Naive thymus-derived CD4-positive, alpha-beta T cell (primary cell): ENCODE results near the gene ABCC3. TPM values are rescaled to one million over a fixed set of nuclear protein-coding genes. Genes with fewer than 3 reads are reported as not detected.

Source experiments
- ATAC-seq: fragments of 150-1000 bp; cut with Tn5 transposase; 2 replicates; pipeline ENCODE4 v1.10.0; 2021; ENCODE audit warnings: mild to moderate bottlenecking, moderate library complexity
- CTCF ChIA-PET: fragments of 350-600 bp; sonication (Branson Sonifier 250); formaldehyde crosslinking; loops from one replicate; lab custom pipeline; 2021; ENCODE audit warnings: antibody characterized with exemption; lab: Charles Lee
- POLR2A ChIA-PET: fragments of 350-600 bp; sonication (Branson Sonifier 250); formaldehyde crosslinking; loops from one replicate; lab custom pipeline; 2021; ENCODE audit warnings: antibody characterized with exemption, inconsistent platforms; lab: Charles Lee
- DNase-seq, 9 donors: peaks; one replicate each; pipeline versions ENCODE4 v3.0.0 to v3.0.0-alpha.2; 2020 to 2022; ENCODE audit warnings: mixed read lengths in 1 of 9
- H3K27ac ChIP-seq: one replicate; pipeline ENCODE4 v1.7.0; 2013; ENCODE audit warnings: mild to moderate bottlenecking, low read depth, low read length, moderate library complexity
- H3K27me3 ChIP-seq, 2 donors: one replicate each; pipeline ENCODE4 v1.7.0; 2013; ENCODE audit warnings: low read length in 2 of 2, mild to moderate bottlenecking in 2 of 2, moderate library complexity in 2 of 2; ENCODE audit not compliant: control insufficient read depth in 2 of 2, insufficient read depth in 2 of 2
- H3K36me3 ChIP-seq, 3 experiments: 1 replicate in 2 of 3; 2 replicates in 1 of 3; pipeline ENCODE4 v1.7.0; 2013; ENCODE audit warnings: low read length in 3 of 3, mild to moderate bottlenecking in 3 of 3, moderate library complexity in 1 of 3; ENCODE audit not compliant: insufficient read depth in 3 of 3, control insufficient read depth in 2 of 3
- H3K4me1 ChIP-seq, 2 donors: one replicate each; pipeline ENCODE4 v1.7.0; 2013; ENCODE audit warnings: low read length in 2 of 2, mild to moderate bottlenecking in 2 of 2, moderate library complexity in 1 of 2; ENCODE audit not compliant: control insufficient read depth in 2 of 2, insufficient read depth in 2 of 2
- H3K4me3 ChIP-seq: 2 replicates; pipeline ENCODE4 v1.7.0; 2013; ENCODE audit warnings: mild to moderate bottlenecking, low read length
- H3K9me3 ChIP-seq, 3 experiments: 1 replicate in 2 of 3; 2 replicates in 1 of 3; pipeline ENCODE4 v1.7.0; 2013; ENCODE audit warnings: low read length in 3 of 3; ENCODE audit not compliant: control insufficient read depth in 2 of 3
- H3K27ac Mint-ChIP-seq, 9 donors: one replicate each; pipeline ENCODE4 v1.8.0; 2020 to 2022; ENCODE audit warnings: mixed read lengths in 9 of 9, mild to moderate bottlenecking in 8 of 9, moderate library complexity in 5 of 9, inconsistent platforms in 2 of 9
- H3K27me3 Mint-ChIP-seq, 5 donors: one replicate each; pipeline ENCODE4 v1.8.0; 2021 to 2022; ENCODE audit warnings: mixed read lengths in 5 of 5, mild to moderate bottlenecking in 1 of 5
- H3K36me3 Mint-ChIP-seq, 5 donors: one replicate each; pipeline ENCODE4 v1.8.0; 2020 to 2022; ENCODE audit warnings: mixed read lengths in 5 of 5, mild to moderate bottlenecking in 3 of 5, inconsistent platforms in 1 of 5
- H3K4me1 Mint-ChIP-seq, 7 donors: one replicate each; pipeline ENCODE4 v1.8.0; 2020 to 2022; ENCODE audit warnings: mixed read lengths in 7 of 7, mild to moderate bottlenecking in 3 of 7, inconsistent platforms in 1 of 7
- H3K4me3 Mint-ChIP-seq, 10 donors: one replicate each; pipeline ENCODE4 v1.8.0; 2020 to 2022; ENCODE audit warnings: mild to moderate bottlenecking in 10 of 10, mixed read lengths in 10 of 10, moderate library complexity in 6 of 10, inconsistent platforms in 2 of 10
- H3K9me3 Mint-ChIP-seq, 11 donors: one replicate each; pipeline ENCODE4 v1.8.0; 2020 to 2022; ENCODE audit warnings: mixed read lengths in 11 of 11, mild to moderate bottlenecking in 4 of 11, inconsistent platforms in 1 of 11, moderate library complexity in 1 of 11
- intact Hi-C, 2 donors: fragments of 100-400 bp; cut with micrococcal nuclease; formaldehyde crosslinking; loops; one replicate each; pipeline ENCODE4 v1.15.1; 2023
- polyA plus RNA-seq, 2 donors: library from polyadenylated mRNA; unstranded; fragments of 300-500 nt; fragmentation: Illumina TruSeq; gene quantifications; one replicate each; pipeline ENCODE4 v1.2.3, GENCODE V29; 2021
- total RNA-seq, 6 experiments: library from RNA in 5 of 6; stranded (reverse) in 5 of 6; gene quantifications; 1 replicate in 5 of 6; 2 replicates in 1 of 6; pipeline ENCODE4 v1.2.3 and lab custom pipeline; 2021 to 2026

Gene ABCC3
- total and polyA plus RNA-seq, 7 experiments from 2014 or later = 0.68 to 22.4 (median 1.3) TPM; not detected in 3

GRCh38 chr17:50614471-50615051 lies 20.1 kb upstream of the ABCC3 start:
- intact Hi-C loops = no loop called here
- ChIA-PET CTCF (no interaction called here), POLR2A (no interaction called here)
- Histone ChIP-seq H3K27me3 (peaks cover 0 to 2% of the 10 kb centered on the region in 2 donors), H3K4me3 (no peak overlapping the region), H3K9me3 (no peaks in the 10 kb centered on the region), H3K27ac (no peak overlapping the region), H3K4me1 (no peaks in the 10 kb centered on the region), H3K36me3 (no peaks in the 10 kb centered on the region)
- H3K9me3 Mint-ChIP-seq = no peaks in the 10 kb centered on the region
- H3K27me3 Mint-ChIP-seq = peaks cover 3 to 16% (median 4%) of the 10 kb centered on the region in 5 donors
- ATAC-seq (no peak), DNase-seq (no peak)
- H3K27ac Mint-ChIP-seq = peak overlapping the region in 1 of 9 donors; percentile 62
- H3K4me3 Mint-ChIP-seq = peak overlapping the region in 2 of 10 donors; percentile 13 to 50
- no peaks in the 10 kb centered on the region for H3K36me3 Mint-ChIP-seq
- peaks cover 5 to 13% (median 6%) of the 10 kb centered on the region in 7 donors for H3K4me1 Mint-ChIP-seq

GRCh38 chr17:50615828-50616227 lies 18.9 kb upstream of the ABCC3 start:
- H3K4me1 ChIP-seq = no peaks in the 10 kb centered on the region
- H3K27me3 ChIP-seq = peaks cover 0 to 2% of the 10 kb centered on the region in 2 donors
- Mint-ChIP-seq H3K9me3 (no peaks in the 10 kb centered on the region), H3K4me1 (peaks cover 5 to 16% (median 6%) of the 10 kb centered on the region in 7 donors), H3K4me3 (no peak overlapping the region), H3K27ac (no peak overlapping the region), H3K36me3 (no peaks in the 10 kb centered on the region), H3K27me3 (peaks cover 4 to 10% (median 6%) of the 10 kb centered on the region in 5 donors)
- intact Hi-C loops = no loop called here
- CTCF ChIA-PET = no interaction called here
- ATAC-seq (no peak), DNase-seq (no peak)
- no peaks in the 10 kb centered on the region for H3K36me3 ChIP-seq
- no peak overlapping the region for H3K27ac ChIP-seq
- H3K4me3 ChIP-seq = no peak overlapping the region
- POLR2A ChIA-PET = interaction anchor here (0.6 kb wide), 1 partner anchor 484 kb away, joined by 3 read pairs; no protein-coding TSS in a partner anchor
- no peaks in the 10 kb centered on the region for H3K9me3 ChIP-seq

GRCh38 chr17:50618300-50618699 lies 16.4 kb upstream of the ABCC3 start:
- Histone ChIP-seq H3K27me3 (peaks cover 0 to 2% of the 10 kb centered on the region in 2 donors), H3K9me3 (no peaks in the 10 kb centered on the region), H3K4me3 (no peak overlapping the region), H3K36me3 (no peaks in the 10 kb centered on the region), H3K27ac (no peak overlapping the region), H3K4me1 (no peaks in the 10 kb centered on the region)
- peaks cover 6 to 17% (median 7%) of the 10 kb centered on the region in 7 donors for H3K4me1 Mint-ChIP-seq
- peaks cover 4 to 15% (median 9%) of the 10 kb centered on the region in 5 donors for H3K27me3 Mint-ChIP-seq
- H3K4me3 Mint-ChIP-seq = no peak overlapping the region
- intact Hi-C loops = no loop called here
- H3K27ac Mint-ChIP-seq = no peak overlapping the region
- POLR2A ChIA-PET = no interaction called here
- ATAC-seq (no peak), DNase-seq (no peak)
- no peaks in the 10 kb centered on the region for H3K36me3 Mint-ChIP-seq
- H3K9me3 Mint-ChIP-seq = no peaks in the 10 kb centered on the region
- CTCF ChIA-PET = no interaction called here

- Histone ChIP-seq H3K27me3 (peaks cover 0 to 2% of the 10 kb centered on the region in 2 donors), H3K9me3 (no peaks in the 10 kb centered on the region), H3K4me3 (no peak overlapping the region), H3K4me1 (no peaks in the 10 kb centered on the region), H3K27ac (no peak overlapping the region), H3K36me3 (no peaks in the 10 kb centered on the region)
- no peaks in the 10 kb centered on the region for H3K36me3 Mint-ChIP-seq
- peaks cover 6 to 15% (median 6%) of the 10 kb centered on the region in 7 donors for H3K4me1 Mint-ChIP-seq
- no peak for DNase-seq
- intact Hi-C loops = no loop called here
- ChIA-PET CTCF (no interaction called here), POLR2A (no interaction called here)
- no peaks in the 10 kb centered on the region for H3K9me3 Mint-ChIP-seq
- peaks cover 4 to 15% (median 9%) of the 10 kb centered on the region in 5 donors for H3K27me3 Mint-ChIP-seq
- ATAC-seq = peak; percentile 67
- no peak overlapping the region for H3K4me3 Mint-ChIP-seq
- no peak overlapping the region for H3K27ac Mint-ChIP-seq
Measured at GRCh38 chr17:50618941-50619340, 15.7 kb upstream of the ABCC3 start.

- ChIA-PET POLR2A (no interaction called here), CTCF (no interaction called here)
- Histone ChIP-seq H3K36me3 (no peaks in the 10 kb centered on the region), H3K27me3 (peaks cover 0 to 2% of the 10 kb centered on the region in 2 donors), H3K4me3 (no peak overlapping the region), H3K27ac (no peak overlapping the region), H3K4me1 (no peaks in the 10 kb centered on the region), H3K9me3 (no peaks in the 10 kb centered on the region)
- Mint-ChIP-seq H3K4me3 (no peak overlapping the region), H3K27me3 (peaks cover 0 to 15% (median 4%) of the 10 kb centered on the region in 5 donors), H3K4me1 (peaks cover under 1 to 10% (median 3%) of the 10 kb centered on the region in 7 donors), H3K9me3 (no peaks in the 10 kb centered on the region), H3K36me3 (no peaks in the 10 kb centered on the region), H3K27ac (no peak overlapping the region)
- DNase-seq = no peak
- no peak for ATAC-seq
- intact Hi-C loops = no loop called here
Measured at GRCh38 chr17:50619489-50619888, 15.2 kb upstream of the ABCC3 start.

GRCh38 chr17:50620237-50620636 lies 14.4 kb upstream of the ABCC3 start:
- H3K4me3 Mint-ChIP-seq = no peak overlapping the region
- CTCF ChIA-PET = no interaction called here

GRCh38 chr17:50620858-50621257 lies 13.8 kb upstream of the ABCC3 start:
- H3K27me3 Mint-ChIP-seq = peaks cover 0 to 22% (median 8%) of the 10 kb centered on the region in 5 donors
- DNase-seq = no peak
- CTCF ChIA-PET = no interaction called here

More at GRCh38 chr17:50620237-50620636, 14.4 kb upstream of the ABCC3 start:
- DNase-seq (no peak), ATAC-seq (no peak)
- H3K27ac ChIP-seq = no peak overlapping the region
- H3K27me3 Mint-ChIP-seq = peaks cover 0 to 16% (median 4%) of the 10 kb centered on the region in 5 donors
- POLR2A ChIA-PET = no interaction called here
- no peaks in the 10 kb centered on the region for H3K36me3 Mint-ChIP-seq
- intact Hi-C loops = no loop called here
- H3K27ac Mint-ChIP-seq = no peak overlapping the region
- no peaks in the 10 kb centered on the region for H3K36me3 ChIP-seq
- no peak overlapping the region for H3K4me3 ChIP-seq
- peaks cover 0 to 2% of the 10 kb centered on the region in 2 donors for H3K27me3 ChIP-seq
- H3K4me1 Mint-ChIP-seq = peaks cover 0 to 10% (median 3%) of the 10 kb centered on the region in 7 donors
- no peaks in the 10 kb centered on the region for H3K9me3 ChIP-seq
- no peaks in the 10 kb centered on the region for H3K4me1 ChIP-seq
- H3K9me3 Mint-ChIP-seq = no peaks in the 10 kb centered on the region

More at GRCh38 chr17:50620858-50621257, 13.8 kb upstream of the ABCC3 start:
- Mint-ChIP-seq H3K36me3 (no peaks in the 10 kb centered on the region), H3K27ac (no peak overlapping the region), H3K4me1 (peaks cover 0 to 10% (median 3%) of the 10 kb centered on the region in 7 donors), H3K9me3 (no peaks in the 10 kb centered on the region), H3K4me3 (no peak overlapping the region)
- Histone ChIP-seq H3K4me1 (no peaks in the 10 kb centered on the region), H3K27me3 (peaks cover 0 to 2% of the 10 kb centered on the region in 2 donors), H3K36me3 (no peaks in the 10 kb centered on the region), H3K4me3 (no peak overlapping the region), H3K27ac (no peak overlapping the region), H3K9me3 (no peaks in the 10 kb centered on the region)
- intact Hi-C loops = no loop called here
- ATAC-seq = no peak
- POLR2A ChIA-PET = no interaction called here
